22Rv1 (cell line): ENCODE data around the gene SYT15.

Source experiments
- ZFX ChIP-seq: fragments of 450-650 bp; IDR thresholded peaks from 2 replicates; pipeline ENCODE4 v1.6.1; 2017; ENCODE audit warnings: antibody characterized with exemption, borderline replicate concordance
- TF ChIP-seq, protein P1 (sequence below): fragments of 450-650 bp; IDR thresholded peaks from 2 replicates; pipeline ENCODE4 v1.5.1; 2017; ENCODE audit warnings: mild to moderate bottlenecking

DNA sequence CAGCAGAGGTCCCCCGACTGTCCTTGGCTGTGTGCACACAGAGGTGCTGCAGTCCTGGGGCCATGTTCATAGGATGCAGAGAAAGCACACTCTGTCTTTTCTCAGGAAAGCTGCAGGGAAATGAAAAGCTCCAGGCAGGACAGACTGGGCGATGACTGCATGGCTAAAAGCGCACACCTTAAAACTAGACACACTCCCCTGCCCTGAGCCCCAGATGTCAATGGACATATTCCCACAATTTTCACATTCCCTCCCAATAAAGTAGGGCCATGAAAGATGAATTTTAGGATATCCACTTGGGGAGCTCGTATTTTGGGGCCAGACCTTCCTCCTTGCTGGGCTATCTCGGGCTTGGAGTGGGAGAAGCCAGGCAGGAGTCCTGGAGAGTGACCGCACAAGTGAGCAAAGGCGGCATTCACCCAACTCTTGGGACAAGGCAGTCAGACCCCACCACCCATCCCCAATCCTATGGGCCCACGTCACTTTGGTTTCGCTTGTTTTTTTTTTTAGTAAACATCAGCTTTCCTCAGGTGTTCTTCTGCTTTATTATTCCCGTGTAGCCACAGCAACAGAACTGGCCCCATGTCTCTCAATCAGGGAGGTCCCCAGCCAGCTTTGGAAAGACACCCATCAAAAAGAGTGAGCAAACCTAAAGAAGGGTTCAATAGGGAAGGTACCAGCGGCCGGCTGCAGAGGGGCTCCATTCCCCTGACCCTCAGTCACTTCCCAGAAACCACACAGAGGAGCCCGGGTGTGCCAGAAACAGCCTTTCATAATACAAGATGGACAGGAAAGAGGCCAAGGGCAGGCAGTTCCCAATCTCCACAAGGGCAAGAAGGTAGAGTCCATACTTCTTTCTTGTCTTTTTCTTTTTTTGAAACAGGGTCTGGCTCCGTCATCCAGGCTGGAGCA, 35.2 kb upstream of the SYT15 start:
- TF ChIP-seq, protein P1, sequence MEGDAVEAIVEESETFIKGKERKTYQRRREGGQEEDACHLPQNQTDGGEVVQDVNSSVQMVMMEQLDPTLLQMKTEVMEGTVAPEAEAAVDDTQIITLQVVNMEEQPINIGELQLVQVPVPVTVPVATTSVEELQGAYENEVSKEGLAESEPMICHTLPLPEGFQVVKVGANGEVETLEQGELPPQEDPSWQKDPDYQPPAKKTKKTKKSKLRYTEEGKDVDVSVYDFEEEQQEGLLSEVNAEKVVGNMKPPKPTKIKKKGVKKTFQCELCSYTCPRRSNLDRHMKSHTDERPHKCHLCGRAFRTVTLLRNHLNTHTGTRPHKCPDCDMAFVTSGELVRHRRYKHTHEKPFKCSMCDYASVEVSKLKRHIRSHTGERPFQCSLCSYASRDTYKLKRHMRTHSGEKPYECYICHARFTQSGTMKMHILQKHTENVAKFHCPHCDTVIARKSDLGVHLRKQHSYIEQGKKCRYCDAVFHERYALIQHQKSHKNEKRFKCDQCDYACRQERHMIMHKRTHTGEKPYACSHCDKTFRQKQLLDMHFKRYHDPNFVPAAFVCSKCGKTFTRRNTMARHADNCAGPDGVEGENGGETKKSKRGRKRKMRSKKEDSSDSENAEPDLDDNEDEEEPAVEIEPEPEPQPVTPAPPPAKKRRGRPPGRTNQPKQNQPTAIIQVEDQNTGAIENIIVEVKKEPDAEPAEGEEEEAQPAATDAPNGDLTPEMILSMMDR: no peak
- no peak for TF ChIP-seq ZFX
